K562 (cell line): Measurements from ENCODE around the gene ASPHD2. TPM values are rescaled to one million over a fixed set of nuclear protein-coding genes. Genes with fewer than 3 reads are reported as not detected.
A peak's percentile ranks its signal among the peaks of the same experiment; 100 is the strongest.

ENCODE experiments used
- ETS1 ChIP-seq: conservative IDR thresholded peaks from 2 replicates; pipeline ENCODE4 v1.6.1; 2011; ENCODE audit warnings: low read depth, mild to moderate bottlenecking, low read length; ENCODE audit not compliant: control insufficient read depth
- EZH2 ChIP-seq: IDR thresholded peaks from 2 replicates; pipeline ENCODE4 v1.6.1; 2012; ENCODE audit warnings: low read depth, mild to moderate bottlenecking, inconsistent platforms, low read length, borderline replicate concordance
- L3MBTL2 ChIP-seq: fragments of 450-650 bp; IDR thresholded peaks from 2 replicates; pipeline ENCODE4 v1.6.1; 2016; ENCODE audit warnings: mild to moderate bottlenecking, moderate library complexity
- NR0B1 ChIP-seq: fragments of 450-650 bp; IDR thresholded peaks from one replicate; pipeline ENCODE4 v1.6.1; 2018; ENCODE audit warnings: mild to moderate bottlenecking, moderate library complexity; ENCODE audit not compliant: partially characterized antibody
- NRF1 ChIP-seq, 2 experiments: fragments of 450-650 bp; IDR thresholded peaks in 1 of 2; conservative IDR thresholded peaks in 1 of 2; 2 replicates each; pipeline ENCODE4 v1.6.1; 2014; ENCODE audit warnings: mild to moderate bottlenecking in 2 of 2
- REST ChIP-seq, 2 experiments: fragments of 450-650 bp; formaldehyde crosslinking in 1 of 2; IDR thresholded peaks; 2 replicates each; pipeline versions ENCODE4 v1.4.0 to v1.6.1; 2014 to 2020; ENCODE audit warnings: mild to moderate bottlenecking in 2 of 2, borderline replicate concordance in 1 of 2, low read depth in 1 of 2
- THRB ChIP-seq: fragments of 450-650 bp; formaldehyde crosslinking; conservative IDR thresholded peaks from 2 replicates; pipeline ENCODE4 v1.4.0; 2022; ENCODE audit warnings: mild to moderate bottlenecking, missing genetic modification characterization
- U2AF1 ChIP-seq: fragments of 200-400 bp; formaldehyde crosslinking; optimal IDR thresholded peaks from 2 replicates; pipeline ENCODE3; 2017; ENCODE audit warnings: mild to moderate bottlenecking, low read depth, low read length, moderate library complexity
- USF2 ChIP-seq: sonication (generic); formaldehyde crosslinking; IDR thresholded peaks from 2 replicates; pipeline ENCODE4 v1.5.0; 2020; ENCODE audit warnings: missing genetic modification reagents
- ZNF217 ChIP-seq: sonication (generic); formaldehyde crosslinking; IDR thresholded peaks from 2 replicates; pipeline ENCODE4 v1.8.0; 2022; ENCODE audit warnings: mild to moderate bottlenecking, missing genetic modification reagents
- ZNF274 ChIP-seq: IDR thresholded peaks from 2 replicates; pipeline ENCODE4 v1.6.1; 2011; ENCODE audit warnings: low read depth, mild to moderate bottlenecking, low read length, moderate library complexity, borderline replicate concordance
- ZNF395 ChIP-seq: fragments of 200-800 bp; sonication (Bioruptor generic); IDR thresholded peaks from 2 replicates; pipeline ENCODE4 v1.6.1; 2017; ENCODE audit warnings: missing genetic modification characterization, missing compliant biosample characterization
- polyA plus RNA-seq, 8 experiments: library from polyadenylated mRNA; depleted of rRNA in 4 of 8; stranded (reverse) in 5 of 8; unstranded in 3 of 8; fragments of >200 nt; fragmentation: Nextera tagmentation in 2 of 8; fragmentation: Illumina TruSeq in 1 of 8; extraction: Ambion mirVana in 2 of 8; extraction: Trizol in 1 of 8; gene quantifications; 2 replicates each; pipeline versions ENCODE4 v1.2.1 to v1.2.3, GENCODE V29; 2011 to 2014; ENCODE audit warnings: inconsistent platforms in 1 of 8, missing spikeins in 1 of 8
- total RNA-seq, 7 experiments: library from RNA; depleted of rRNA in 6 of 7; stranded (reverse); fragments of >200 nt in 6 of 7; fragmentation: Illumina TruSeq in 2 of 7; extraction: Trizol in 2 of 7; gene quantifications; 2 replicates each; pipeline versions ENCODE4 v1.2.1 to v1.2.3, GENCODE V29; 2011 to 2021; ENCODE audit warnings: low replicate concordance in 1 of 7

Gene ASPHD2
- total and polyA plus RNA-seq, 9 of the 15 experiments (the other 6 are each of a cell fraction or from before 2014, with no cell fraction given), result 0.18 to 0.64 (median 0.36) TPM

- TF ChIP-seq REST (IDR thresholded peaks at IDR 0.05; ENCODE audit: borderline replicate concordance) (no peak), REST (CRISPR knock-in tag; IDR thresholded peaks at IDR 0.05; ENCODE audit: low read depth) (no peak), ZNF274 (no peak), ZNF217 (CRISPR knock-in tag) (no peak), USF2 (peak; percentile 84), NRF1 (conservative IDR thresholded peaks at IDR 0.05 in 1 of 2, IDR thresholded peaks at IDR 0.05 in 1 of 2) (0 out of 4 replicates have a peak, but pooled peaks of 1 of the 2 experiments have one; percentile 13), ETS1 (no peak), U2AF1 (no peak), EZH2 (no peak), ZNF395 (peak; percentile 60; the same call in 1 of the 2 replicates), L3MBTL2 (peak; percentile 78), NR0B1 (no peak), THRB (CRISPR knock-in tag) (no peak)
Observed at GRCh38 chr22:26401726-26402125, 27.3 kb upstream of the ASPHD2 start (continued).
